GM23338 (cell line): Measurements from ENCODE around the gene CFAP300. TPM values are rescaled to one million over a fixed set of nuclear protein-coding genes. Genes with fewer than 3 reads are reported as not detected.
A peak's percentile ranks its signal among the peaks of the same experiment; 100 is the strongest.

Experiments used
- ATAC-seq: fragments of 200-7000 bp; cut with Tn5 transposase; 3 replicates; pipeline ENCODE4 v1.9.1; 2020
- DNase-seq: peaks from one replicate; pipeline ENCODE4 v3.0.0-alpha.2; 2015; ENCODE audit warnings: low spot score
- H2AFZ ChIP-seq: fragments of 200-600 bp; sonication (generic); 2 replicates; pipeline ENCODE4 v1.8.0; 2016; ENCODE audit warnings: antibody characterized with exemption, mild to moderate bottlenecking, moderate library complexity
- H3F3A ChIP-seq: fragments of 200-600 bp; sonication (generic); replicated peaks from 2 replicates; pipeline ENCODE4 v1.8.0; 2017; ENCODE audit warnings: antibody characterized with exemption, mixed run types, low read depth
- H3K27ac ChIP-seq: fragments of 200-600 bp; sonication (generic); 2 replicates; pipeline ENCODE4 v1.6.1; 2016; ENCODE audit warnings: low read depth
- H3K27me3 ChIP-seq: fragments of 200-600 bp; sonication (generic); 2 replicates; pipeline ENCODE4 v1.8.0; 2016; ENCODE audit warnings: mild to moderate bottlenecking, mixed run types, moderate library complexity; ENCODE audit not compliant: insufficient read depth
- H3K36me3 ChIP-seq: fragments of 200-600 bp; sonication (generic); 2 replicates; pipeline ENCODE4 v1.8.0; 2016; ENCODE audit warnings: mild to moderate bottlenecking; ENCODE audit not compliant: insufficient read depth
- H3K4me1 ChIP-seq: fragments of 200-600 bp; sonication (generic); 2 replicates; pipeline ENCODE4 v1.8.0; 2016; ENCODE audit warnings: mild to moderate bottlenecking, moderate library complexity; ENCODE audit not compliant: insufficient read depth
- H3K4me2 ChIP-seq: fragments of 200-600 bp; sonication (generic); 2 replicates; pipeline ENCODE4 v1.7.1; 2017; ENCODE audit warnings: mixed run types
- H3K4me3 ChIP-seq: fragments of 200-600 bp; sonication (generic); 2 replicates; pipeline ENCODE4 v1.6.1; 2016; ENCODE audit warnings: mixed run types
- H3K79me2 ChIP-seq: fragments of 200-600 bp; sonication (generic); replicated peaks from 2 replicates; pipeline ENCODE4 v1.8.0; 2017; ENCODE audit warnings: mild to moderate bottlenecking; ENCODE audit not compliant: insufficient read depth
- H3K9me2 ChIP-seq: fragments of 200-600 bp; sonication (generic); 2 replicates; pipeline ENCODE4 v1.8.0; 2017; ENCODE audit not compliant: insufficient read depth
- H4K20me1 ChIP-seq: fragments of 200-600 bp; sonication (generic); replicated peaks from 2 replicates; pipeline ENCODE4 v1.8.0; 2017; ENCODE audit warnings: mild to moderate bottlenecking; ENCODE audit not compliant: insufficient read depth
- H3K27ac Mint-ChIP-seq: 2 replicates; pipeline ENCODE4 v1.8.0; 2020; ENCODE audit warnings: inconsistent platforms, mild to moderate bottlenecking, moderate library complexity, mixed read lengths
- H3K27me3 Mint-ChIP-seq: 3 replicates; pipeline ENCODE4 v1.8.0; 2022; ENCODE audit warnings: low read depth, mild to moderate bottlenecking, moderate library complexity, mixed read lengths, inconsistent platforms; ENCODE audit not compliant: insufficient read depth, poor library complexity
- H3K36me3 Mint-ChIP-seq: 3 replicates; pipeline ENCODE4 v1.8.0; 2021; ENCODE audit warnings: low read depth, mild to moderate bottlenecking, inconsistent platforms, moderate library complexity, mixed read lengths
- H3K4me1 Mint-ChIP-seq: 3 replicates; pipeline ENCODE4 v1.8.0; 2020; ENCODE audit warnings: mild to moderate bottlenecking, inconsistent platforms, mixed read lengths
- H3K4me3 Mint-ChIP-seq: 3 replicates; pipeline ENCODE4 v1.8.0; 2021; ENCODE audit warnings: moderate library complexity, mild to moderate bottlenecking, inconsistent platforms, mixed read lengths
- H3K9me3 Mint-ChIP-seq: 3 replicates; pipeline ENCODE4 v1.8.0; 2020; ENCODE audit warnings: moderate library complexity, mild to moderate bottlenecking, inconsistent platforms, mixed read lengths
- CREB1 ChIP-seq: fragments of 250-450 bp; sonication (Bioruptor Pico); IDR thresholded peaks from 2 replicates; pipeline ENCODE4 v1.5.0; 2020; ENCODE audit warnings: low read depth, mild to moderate bottlenecking, moderate library complexity
- EZH2 ChIP-seq: fragments of 200-600 bp; sonication (generic); IDR thresholded peaks from one replicate; pipeline ENCODE4 v1.8.0; 2017; ENCODE audit warnings: antibody characterized with exemption, mild to moderate bottlenecking, low read depth; ENCODE audit not compliant: unreplicated experiment
- EZH2phosphoT487 ChIP-seq: fragments of 200-600 bp; sonication (generic); IDR thresholded peaks from one replicate; pipeline ENCODE4 v1.8.1; 2018; ENCODE audit warnings: antibody characterized with exemption; ENCODE audit not compliant: unreplicated experiment
- JUNB ChIP-seq: IDR thresholded peaks from one replicate; pipeline ENCODE4 v1.6.1; 2016; ENCODE audit warnings: antibody characterized with exemption; ENCODE audit not compliant: unreplicated experiment
- NANOG ChIP-seq: IDR thresholded peaks from 2 replicates; pipeline ENCODE4 v1.6.1; 2016; ENCODE audit warnings: antibody characterized with exemption, borderline replicate concordance
- POLR2AphosphoS5 ChIP-seq: IDR thresholded peaks from 2 replicates; pipeline ENCODE4 v1.6.1; 2016; ENCODE audit warnings: antibody characterized with exemption, low read depth
- STAT1 ChIP-seq: IDR thresholded peaks from one replicate; pipeline ENCODE4 v1.6.1; 2016; ENCODE audit warnings: antibody characterized with exemption; ENCODE audit not compliant: unreplicated experiment
- ZNF114 ChIP-seq: fragments of 250-450 bp; sonication (Bioruptor Pico); IDR thresholded peaks from 2 replicates; pipeline ENCODE4 v1.5.0; 2020; ENCODE audit warnings: mild to moderate bottlenecking, moderate library complexity
- ZNF331 ChIP-seq: fragments of 250-450 bp; sonication (Bioruptor Pico); IDR thresholded peaks from 2 replicates; pipeline ENCODE4 v1.5.0; 2020; ENCODE audit warnings: low read depth, mild to moderate bottlenecking, moderate library complexity
- polyA plus RNA-seq: library from polyadenylated mRNA; unstranded; fragments of >200 nt; fragmentation: Nextera tagmentation; extraction: Ambion mirVana; gene quantifications from 2 replicates; pipeline ENCODE4 v1.2.1, GENCODE V29; 2016
- total RNA-seq: library from RNA; depleted of rRNA; stranded (reverse); fragments of >200 nt; shearing (Covaris generic); gene quantifications from 2 replicates; pipeline ENCODE4 v1.2.3, GENCODE V29; 2014
- TF ChIP-seq, protein P1 (sequence below), 2 experiments: fragments of 200-600 bp in 1 of 2; sonication (generic) in 1 of 2; conservative IDR thresholded peaks; 2 replicates each; pipeline versions ENCODE4 v1.5.1 to v1.6.1; 2016 to 2017; ENCODE audit warnings: antibody characterized with exemption in 2 of 2, low read depth in 2 of 2, mild to moderate bottlenecking in 2 of 2, moderate library complexity in 1 of 2
- TF ChIP-seq, protein P2 (sequence below): IDR thresholded peaks from 2 replicates; pipeline ENCODE4 v1.6.1; 2016; ENCODE audit warnings: antibody characterized with exemption
- TF ChIP-seq, protein P3 (sequence below): IDR thresholded peaks from one replicate; pipeline ENCODE4 v1.6.1; 2018; ENCODE audit warnings: antibody characterized with exemption; ENCODE audit not compliant: unreplicated experiment
- TF ChIP-seq, protein P4 (sequence below): fragments of 250-450 bp; sonication (Bioruptor Pico); IDR thresholded peaks from 2 replicates; pipeline ENCODE4 v1.5.0; 2020; ENCODE audit warnings: mild to moderate bottlenecking, moderate library complexity

The CFAP300 gene
- total and polyA plus RNA-seq, 2 experiments from 2014 or later = 1.4 to 6.0 TPM

- peaks cover 5% of the 10 kb centered on the region for H3K27me3 Mint-ChIP-seq
- peaks cover 13% of the 10 kb centered on the region; the same call in 2 of the 3 replicates for H3K36me3 Mint-ChIP-seq
- Histone ChIP-seq H3K4me2 (peak overlapping the region; percentile 62), H3K27me3 (peaks cover under 1% of the 10 kb centered on the region; the same call in 1 of the 2 replicates), H2AFZ (no peak overlapping the region), H3K36me3 (no peaks in the 10 kb centered on the region), H3K4me1 (peaks cover 66% of the 10 kb centered on the region), H3K4me3 (no peak overlapping the region), H3K79me2 (peaks cover 68% of the 10 kb centered on the region), H3F3A (peaks cover 6% of the 10 kb centered on the region), H3K27ac (no peak overlapping the region), H4K20me1 (no peaks in the 10 kb centered on the region), H3K9me2 (no peaks in the 10 kb centered on the region)
- no peak for ATAC-seq
- H3K27ac Mint-ChIP-seq = no peak overlapping the region; the same call in 1 of the 2 replicates
- peak overlapping the region; percentile 59 for H3K4me3 Mint-ChIP-seq
- H3K9me3 Mint-ChIP-seq = peaks cover 2% of the 10 kb centered on the region; the same call in 2 of the 3 replicates
- TF ChIP-seq ZNF331 (CRISPR knock-in tag) = no peak
- no peak for TF ChIP-seq JUNB
- TF ChIP-seq ZNF114 (CRISPR knock-in tag) = no peak
- TF ChIP-seq NANOG = no peak
- TF ChIP-seq, protein P1, sequence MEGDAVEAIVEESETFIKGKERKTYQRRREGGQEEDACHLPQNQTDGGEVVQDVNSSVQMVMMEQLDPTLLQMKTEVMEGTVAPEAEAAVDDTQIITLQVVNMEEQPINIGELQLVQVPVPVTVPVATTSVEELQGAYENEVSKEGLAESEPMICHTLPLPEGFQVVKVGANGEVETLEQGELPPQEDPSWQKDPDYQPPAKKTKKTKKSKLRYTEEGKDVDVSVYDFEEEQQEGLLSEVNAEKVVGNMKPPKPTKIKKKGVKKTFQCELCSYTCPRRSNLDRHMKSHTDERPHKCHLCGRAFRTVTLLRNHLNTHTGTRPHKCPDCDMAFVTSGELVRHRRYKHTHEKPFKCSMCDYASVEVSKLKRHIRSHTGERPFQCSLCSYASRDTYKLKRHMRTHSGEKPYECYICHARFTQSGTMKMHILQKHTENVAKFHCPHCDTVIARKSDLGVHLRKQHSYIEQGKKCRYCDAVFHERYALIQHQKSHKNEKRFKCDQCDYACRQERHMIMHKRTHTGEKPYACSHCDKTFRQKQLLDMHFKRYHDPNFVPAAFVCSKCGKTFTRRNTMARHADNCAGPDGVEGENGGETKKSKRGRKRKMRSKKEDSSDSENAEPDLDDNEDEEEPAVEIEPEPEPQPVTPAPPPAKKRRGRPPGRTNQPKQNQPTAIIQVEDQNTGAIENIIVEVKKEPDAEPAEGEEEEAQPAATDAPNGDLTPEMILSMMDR (conservative IDR thresholded peaks at IDR 0.05; ENCODE audit: low read depth in 2 of 2) = no peak
- no peak for TF ChIP-seq EZH2phosphoT487
- TF ChIP-seq, protein P2, sequence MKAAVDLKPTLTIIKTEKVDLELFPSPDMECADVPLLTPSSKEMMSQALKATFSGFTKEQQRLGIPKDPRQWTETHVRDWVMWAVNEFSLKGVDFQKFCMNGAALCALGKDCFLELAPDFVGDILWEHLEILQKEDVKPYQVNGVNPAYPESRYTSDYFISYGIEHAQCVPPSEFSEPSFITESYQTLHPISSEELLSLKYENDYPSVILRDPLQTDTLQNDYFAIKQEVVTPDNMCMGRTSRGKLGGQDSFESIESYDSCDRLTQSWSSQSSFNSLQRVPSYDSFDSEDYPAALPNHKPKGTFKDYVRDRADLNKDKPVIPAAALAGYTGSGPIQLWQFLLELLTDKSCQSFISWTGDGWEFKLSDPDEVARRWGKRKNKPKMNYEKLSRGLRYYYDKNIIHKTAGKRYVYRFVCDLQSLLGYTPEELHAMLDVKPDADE = no peak
- TF ChIP-seq CREB1 = no peak
- no peak for TF ChIP-seq STAT1
- TF ChIP-seq, protein P3, sequence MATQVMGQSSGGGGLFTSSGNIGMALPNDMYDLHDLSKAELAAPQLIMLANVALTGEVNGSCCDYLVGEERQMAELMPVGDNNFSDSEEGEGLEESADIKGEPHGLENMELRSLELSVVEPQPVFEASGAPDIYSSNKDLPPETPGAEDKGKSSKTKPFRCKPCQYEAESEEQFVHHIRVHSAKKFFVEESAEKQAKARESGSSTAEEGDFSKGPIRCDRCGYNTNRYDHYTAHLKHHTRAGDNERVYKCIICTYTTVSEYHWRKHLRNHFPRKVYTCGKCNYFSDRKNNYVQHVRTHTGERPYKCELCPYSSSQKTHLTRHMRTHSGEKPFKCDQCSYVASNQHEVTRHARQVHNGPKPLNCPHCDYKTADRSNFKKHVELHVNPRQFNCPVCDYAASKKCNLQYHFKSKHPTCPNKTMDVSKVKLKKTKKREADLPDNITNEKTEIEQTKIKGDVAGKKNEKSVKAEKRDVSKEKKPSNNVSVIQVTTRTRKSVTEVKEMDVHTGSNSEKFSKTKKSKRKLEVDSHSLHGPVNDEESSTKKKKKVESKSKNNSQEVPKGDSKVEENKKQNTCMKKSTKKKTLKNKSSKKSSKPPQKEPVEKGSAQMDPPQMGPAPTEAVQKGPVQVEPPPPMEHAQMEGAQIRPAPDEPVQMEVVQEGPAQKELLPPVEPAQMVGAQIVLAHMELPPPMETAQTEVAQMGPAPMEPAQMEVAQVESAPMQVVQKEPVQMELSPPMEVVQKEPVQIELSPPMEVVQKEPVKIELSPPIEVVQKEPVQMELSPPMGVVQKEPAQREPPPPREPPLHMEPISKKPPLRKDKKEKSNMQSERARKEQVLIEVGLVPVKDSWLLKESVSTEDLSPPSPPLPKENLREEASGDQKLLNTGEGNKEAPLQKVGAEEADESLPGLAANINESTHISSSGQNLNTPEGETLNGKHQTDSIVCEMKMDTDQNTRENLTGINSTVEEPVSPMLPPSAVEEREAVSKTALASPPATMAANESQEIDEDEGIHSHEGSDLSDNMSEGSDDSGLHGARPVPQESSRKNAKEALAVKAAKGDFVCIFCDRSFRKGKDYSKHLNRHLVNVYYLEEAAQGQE = no peak
- no peak for TF ChIP-seq POLR2AphosphoS5
- TF ChIP-seq EZH2 = no peak
- TF ChIP-seq, protein P4, sequence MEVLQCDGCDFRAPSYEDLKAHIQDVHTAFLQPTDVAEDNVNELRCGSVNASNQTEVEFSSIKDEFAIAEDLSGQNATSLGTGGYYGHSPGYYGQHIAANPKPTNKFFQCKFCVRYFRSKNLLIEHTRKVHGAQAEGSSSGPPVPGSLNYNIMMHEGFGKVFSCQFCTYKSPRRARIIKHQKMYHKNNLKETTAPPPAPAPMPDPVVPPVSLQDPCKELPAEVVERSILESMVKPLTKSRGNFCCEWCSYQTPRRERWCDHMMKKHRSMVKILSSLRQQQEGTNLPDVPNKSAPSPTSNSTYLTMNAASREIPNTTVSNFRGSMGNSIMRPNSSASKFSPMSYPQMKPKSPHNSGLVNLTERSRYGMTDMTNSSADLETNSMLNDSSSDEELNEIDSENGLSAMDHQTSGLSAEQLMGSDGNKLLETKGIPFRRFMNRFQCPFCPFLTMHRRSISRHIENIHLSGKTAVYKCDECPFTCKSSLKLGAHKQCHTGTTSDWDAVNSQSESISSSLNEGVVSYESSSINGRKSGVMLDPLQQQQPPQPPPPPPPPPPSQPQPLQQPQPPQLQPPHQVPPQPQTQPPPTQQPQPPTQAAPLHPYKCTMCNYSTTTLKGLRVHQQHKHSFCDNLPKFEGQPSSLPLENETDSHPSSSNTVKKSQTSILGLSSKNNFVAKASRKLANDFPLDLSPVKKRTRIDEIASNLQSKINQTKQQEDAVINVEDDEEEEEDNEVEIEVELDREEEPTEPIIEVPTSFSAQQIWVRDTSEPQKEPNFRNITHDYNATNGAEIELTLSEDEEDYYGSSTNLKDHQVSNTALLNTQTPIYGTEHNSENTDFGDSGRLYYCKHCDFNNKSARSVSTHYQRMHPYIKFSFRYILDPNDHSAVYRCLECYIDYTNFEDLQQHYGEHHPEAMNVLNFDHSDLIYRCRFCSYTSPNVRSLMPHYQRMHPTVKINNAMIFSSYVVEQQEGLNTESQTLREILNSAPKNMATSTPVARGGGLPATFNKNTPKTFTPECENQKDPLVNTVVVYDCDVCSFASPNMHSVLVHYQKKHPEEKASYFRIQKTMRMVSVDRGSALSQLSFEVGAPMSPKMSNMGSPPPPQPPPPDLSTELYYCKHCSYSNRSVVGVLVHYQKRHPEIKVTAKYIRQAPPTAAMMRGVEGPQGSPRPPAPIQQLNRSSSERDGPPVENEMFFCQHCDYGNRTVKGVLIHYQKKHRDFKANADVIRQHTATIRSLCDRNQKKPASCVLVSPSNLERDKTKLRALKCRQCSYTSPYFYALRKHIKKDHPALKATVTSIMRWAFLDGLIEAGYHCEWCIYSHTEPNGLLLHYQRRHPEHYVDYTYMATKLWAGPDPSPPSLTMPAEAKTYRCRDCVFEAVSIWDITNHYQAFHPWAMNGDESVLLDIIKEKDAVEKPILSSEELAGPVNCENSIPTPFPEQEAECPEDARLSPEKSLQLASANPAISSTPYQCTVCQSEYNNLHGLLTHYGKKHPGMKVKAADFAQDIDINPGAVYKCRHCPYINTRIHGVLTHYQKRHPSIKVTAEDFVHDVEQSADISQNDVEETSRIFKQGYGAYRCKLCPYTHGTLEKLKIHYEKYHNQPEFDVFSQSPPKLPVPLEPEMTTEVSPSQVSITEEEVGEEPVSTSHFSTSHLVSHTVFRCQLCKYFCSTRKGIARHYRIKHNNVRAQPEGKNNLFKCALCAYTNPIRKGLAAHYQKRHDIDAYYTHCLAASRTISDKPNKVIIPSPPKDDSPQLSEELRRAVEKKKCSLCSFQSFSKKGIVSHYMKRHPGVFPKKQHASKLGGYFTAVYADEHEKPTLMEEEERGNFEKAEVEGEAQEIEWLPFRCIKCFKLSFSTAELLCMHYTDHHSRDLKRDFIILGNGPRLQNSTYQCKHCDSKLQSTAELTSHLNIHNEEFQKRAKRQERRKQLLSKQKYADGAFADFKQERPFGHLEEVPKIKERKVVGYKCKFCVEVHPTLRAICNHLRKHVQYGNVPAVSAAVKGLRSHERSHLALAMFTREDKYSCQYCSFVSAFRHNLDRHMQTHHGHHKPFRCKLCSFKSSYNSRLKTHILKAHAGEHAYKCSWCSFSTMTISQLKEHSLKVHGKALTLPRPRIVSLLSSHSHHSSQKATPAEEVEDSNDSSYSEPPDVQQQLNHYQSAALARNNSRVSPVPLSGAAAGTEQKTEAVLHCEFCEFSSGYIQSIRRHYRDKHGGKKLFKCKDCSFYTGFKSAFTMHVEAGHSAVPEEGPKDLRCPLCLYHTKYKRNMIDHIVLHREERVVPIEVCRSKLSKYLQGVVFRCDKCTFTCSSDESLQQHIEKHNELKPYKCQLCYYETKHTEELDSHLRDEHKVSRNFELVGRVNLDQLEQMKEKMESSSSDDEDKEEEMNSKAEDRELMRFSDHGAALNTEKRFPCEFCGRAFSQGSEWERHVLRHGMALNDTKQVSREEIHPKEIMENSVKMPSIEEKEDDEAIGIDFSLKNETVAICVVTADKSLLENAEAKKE (CRISPR knock-in tag) = no peak
- H3K4me1 Mint-ChIP-seq = peaks cover 54% of the 10 kb centered on the region
- DNase-seq = peak; percentile 28
Measured at GRCh38 chr11:102114032-102114431, 66.8 kb downstream of the CFAP300 start.
